Fibroblast of lung (primary cell): ENCODE data around the gene CCL11. TPM values are rescaled to one million over a fixed set of nuclear protein-coding genes. Genes with fewer than 3 reads are reported as not detected.

Source experiments
- DNase-seq, 2 donors: peaks; one replicate each; pipeline versions ENCODE4 v3.0.0 to v3.0.0-alpha.2; 2010; ENCODE audit warnings: low read depth in 2 of 2
- H2AFZ ChIP-seq: 2 replicates; pipeline ENCODE4 v1.5.1; 2012; ENCODE audit warnings: low read length, control low read depth, inconsistent platforms
- H3K27ac ChIP-seq: 2 replicates; pipeline ENCODE4 v1.5.1; 2011; ENCODE audit warnings: low read length, control low read depth; ENCODE audit not compliant: insufficient read depth
- H3K27me3 ChIP-seq: 2 replicates; pipeline ENCODE4 v1.5.1; 2011; ENCODE audit warnings: mild to moderate bottlenecking, low read length; ENCODE audit not compliant: control insufficient read depth, insufficient read depth
- H3K36me3 ChIP-seq: 2 replicates; pipeline ENCODE4 v1.5.1; 2011; ENCODE audit warnings: low read length; ENCODE audit not compliant: control insufficient read depth, insufficient read depth
- H3K4me1 ChIP-seq: 2 replicates; pipeline ENCODE4 v1.5.1; 2011; ENCODE audit warnings: low read length; ENCODE audit not compliant: control insufficient read depth, insufficient read depth; ENCODE audit errors: extremely low read depth
- H3K4me2 ChIP-seq: 2 replicates; pipeline ENCODE4 v1.5.1; 2011; ENCODE audit warnings: low read length, control low read depth; ENCODE audit not compliant: insufficient read depth; ENCODE audit errors: extremely low read depth
- H3K4me3 ChIP-seq, 4 experiments: fragments of 200-600 bp in 1 of 4; sonication (generic) in 1 of 4; replicated peaks in 1 of 4; 2 replicates each; pipeline ENCODE4 v1.5.1; 2011 to 2016; ENCODE audit warnings: low read length in 4 of 4, low read depth in 3 of 4, mild to moderate bottlenecking in 3 of 4, control low read depth in 2 of 4, inconsistent platforms in 1 of 4, mixed read lengths in 1 of 4; ENCODE audit not compliant: insufficient read depth in 1 of 4; ENCODE audit errors: control extremely low read depth in 1 of 4
- H3K79me2 ChIP-seq: 2 replicates; pipeline ENCODE4 v1.5.1; 2012; ENCODE audit warnings: mild to moderate bottlenecking, low read length, inconsistent platforms; ENCODE audit not compliant: control insufficient read depth, insufficient read depth
- H3K9ac ChIP-seq: 2 replicates; pipeline ENCODE4 v1.5.1; 2011; ENCODE audit warnings: mild to moderate bottlenecking, low read length, control low read depth; ENCODE audit not compliant: insufficient read depth
- H3K9me3 ChIP-seq: 2 replicates; pipeline ENCODE4 v1.5.1; 2012; ENCODE audit warnings: low read depth, low read length; ENCODE audit not compliant: control insufficient read depth, insufficient read depth
- H4K20me1 ChIP-seq: 2 replicates; pipeline ENCODE4 v1.5.1; 2011; ENCODE audit warnings: low read length; ENCODE audit not compliant: control insufficient read depth, insufficient read depth; ENCODE audit errors: extremely low read depth
- EZH2 ChIP-seq: IDR thresholded peaks from 2 replicates; pipeline ENCODE4 v1.5.1; 2012; ENCODE audit warnings: low read length, control low read depth, mild to moderate bottlenecking; ENCODE audit errors: missing control alignments
- polyA plus RNA-seq, 2 donors: library from polyadenylated mRNA; depleted of rRNA in 1 of 2; stranded (reverse) in 1 of 2; unstranded in 1 of 2; fragments of >200 nt; gene quantifications; 2 replicates each; pipeline ENCODE4 v1.2.1, GENCODE V29; 2011 to 2012; ENCODE audit warnings: missing spikeins in 1 of 2
- total RNA-seq: library from RNA; depleted of rRNA; stranded (reverse); fragments of >200 nt; gene quantifications from 2 replicates; pipeline ENCODE4 v1.2.1, GENCODE V29; 2014
- TF ChIP-seq, protein P1 (sequence below), 2 donors: IDR thresholded peaks in 1 of 2; conservative IDR thresholded peaks in 1 of 2; 1 replicate in 1 of 2; 2 replicates in 1 of 2; pipeline ENCODE4 v1.5.1; 2011 to 2012; ENCODE audit warnings: low read length in 2 of 2, control low read depth in 1 of 2, inconsistent platforms in 1 of 2, low read depth in 1 of 2, mild to moderate bottlenecking in 1 of 2

The CCL11 gene
- total and polyA plus RNA-seq, 2 donors (not counting 1 experiment from before 2014, with no cell fraction given) = 0.91 TPM; not detected in 1

GRCh38 chr17:34245351-34245905 is 40.1 kb upstream of the CCL11 start:
- Histone ChIP-seq H3K4me1 (peaks cover 9% of the 10 kb centered on the region), H3K27ac (no peak overlapping the region), H3K4me2 (no peak overlapping the region), H3K79me2 (no peaks in the 10 kb centered on the region), H2AFZ (no peak overlapping the region), H3K9me3 (no peaks in the 10 kb centered on the region), H3K4me3 (no peak overlapping the region), H3K9ac (no peak overlapping the region), H3K27me3 (no peaks in the 10 kb centered on the region), H3K36me3 (no peaks in the 10 kb centered on the region), H4K20me1 (no peaks in the 10 kb centered on the region)
- TF ChIP-seq, protein P1, sequence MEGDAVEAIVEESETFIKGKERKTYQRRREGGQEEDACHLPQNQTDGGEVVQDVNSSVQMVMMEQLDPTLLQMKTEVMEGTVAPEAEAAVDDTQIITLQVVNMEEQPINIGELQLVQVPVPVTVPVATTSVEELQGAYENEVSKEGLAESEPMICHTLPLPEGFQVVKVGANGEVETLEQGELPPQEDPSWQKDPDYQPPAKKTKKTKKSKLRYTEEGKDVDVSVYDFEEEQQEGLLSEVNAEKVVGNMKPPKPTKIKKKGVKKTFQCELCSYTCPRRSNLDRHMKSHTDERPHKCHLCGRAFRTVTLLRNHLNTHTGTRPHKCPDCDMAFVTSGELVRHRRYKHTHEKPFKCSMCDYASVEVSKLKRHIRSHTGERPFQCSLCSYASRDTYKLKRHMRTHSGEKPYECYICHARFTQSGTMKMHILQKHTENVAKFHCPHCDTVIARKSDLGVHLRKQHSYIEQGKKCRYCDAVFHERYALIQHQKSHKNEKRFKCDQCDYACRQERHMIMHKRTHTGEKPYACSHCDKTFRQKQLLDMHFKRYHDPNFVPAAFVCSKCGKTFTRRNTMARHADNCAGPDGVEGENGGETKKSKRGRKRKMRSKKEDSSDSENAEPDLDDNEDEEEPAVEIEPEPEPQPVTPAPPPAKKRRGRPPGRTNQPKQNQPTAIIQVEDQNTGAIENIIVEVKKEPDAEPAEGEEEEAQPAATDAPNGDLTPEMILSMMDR (conservative IDR thresholded peaks at IDR 0.05 in 1 of 2, IDR thresholded peaks at IDR 0.05 in 1 of 2; ENCODE audit: low read depth in 1 of 2, low read length in 2 of 2) = no peak
- TF ChIP-seq EZH2 = no peak
- DNase-seq = peak in 1 of 2 donors; percentile 60

- no peak overlapping the region for H3K9ac ChIP-seq
- no peaks in the 10 kb centered on the region for H4K20me1 ChIP-seq
- no peak overlapping the region for H3K4me3 ChIP-seq
- no peak for DNase-seq
- H3K4me1 ChIP-seq = peaks cover 14% of the 10 kb centered on the region
- TF ChIP-seq, protein P1 (conservative IDR thresholded peaks at IDR 0.05 in 1 of 2, IDR thresholded peaks at IDR 0.05 in 1 of 2; ENCODE audit: low read depth in 1 of 2, low read length in 2 of 2) = no peak
- TF ChIP-seq EZH2 = no peak
- H3K9me3 ChIP-seq = no peaks in the 10 kb centered on the region
- H2AFZ ChIP-seq = no peak overlapping the region
- H3K36me3 ChIP-seq = no peaks in the 10 kb centered on the region
- H3K27ac ChIP-seq = no peak overlapping the region
- H3K4me2 ChIP-seq = no peak overlapping the region
- no peaks in the 10 kb centered on the region for H3K79me2 ChIP-seq
- no peaks in the 10 kb centered on the region for H3K27me3 ChIP-seq
These were observed 39.1 kb upstream of the CCL11 start for GRCh38 chr17:34246446-34246845.

- TF ChIP-seq, protein P1 (conservative IDR thresholded peaks at IDR 0.05 in 1 of 2, IDR thresholded peaks at IDR 0.05 in 1 of 2; ENCODE audit: low read depth in 1 of 2, low read length in 2 of 2) = no peak
- TF ChIP-seq EZH2 = no peak
- Histone ChIP-seq H3K4me1 (peaks cover 18% of the 10 kb centered on the region), H2AFZ (no peak overlapping the region), H3K79me2 (no peaks in the 10 kb centered on the region), H3K27ac (no peak overlapping the region), H3K9me3 (no peaks in the 10 kb centered on the region), H3K27me3 (no peaks in the 10 kb centered on the region), H3K4me2 (no peak overlapping the region), H4K20me1 (no peaks in the 10 kb centered on the region), H3K9ac (no peak overlapping the region), H3K4me3 (no peak overlapping the region), H3K36me3 (no peaks in the 10 kb centered on the region)
- DNase-seq = no peak
These were observed 38.7 kb upstream of the CCL11 start for GRCh38 chr17:34246881-34247280.
